Nephron progenitor cell (in vitro differentiated cells): Measurements from ENCODE around the gene STK35.
A peak's percentile ranks its signal among the peaks of the same experiment; 100 is the strongest.

Experiments
- DNase-seq: peaks from one replicate; pipeline ENCODE4 v3.0.0; 2021
- H3K27ac Mint-ChIP-seq: 2 replicates; pipeline ENCODE4 v1.8.0; 2021; ENCODE audit warnings: mild to moderate bottlenecking, moderate library complexity, mixed read lengths
- H3K27me3 Mint-ChIP-seq: 2 replicates; pipeline ENCODE4 v1.8.0; 2021; ENCODE audit warnings: mild to moderate bottlenecking, low read depth, mixed read lengths; ENCODE audit not compliant: poor library complexity
- H3K36me3 Mint-ChIP-seq: 2 replicates; pipeline ENCODE4 v1.8.0; 2021; ENCODE audit warnings: low read depth, mixed read lengths
- H3K4me1 Mint-ChIP-seq: 2 replicates; pipeline ENCODE4 v1.8.0; 2021; ENCODE audit warnings: mixed read lengths
- H3K4me3 Mint-ChIP-seq: 2 replicates; pipeline ENCODE4 v1.8.0; 2021; ENCODE audit warnings: mild to moderate bottlenecking, moderate library complexity, mixed read lengths
- H3K9me3 Mint-ChIP-seq: 2 replicates; pipeline ENCODE4 v1.8.0; 2021; ENCODE audit warnings: mild to moderate bottlenecking, moderate library complexity, mixed read lengths
- TF ChIP-seq, protein P1 (sequence below): fragments of 200-600 bp; sonication (generic); IDR thresholded peaks from 2 replicates; pipeline ENCODE4 v1.5.0; 2021; ENCODE audit warnings: antibody characterized with exemption

The STK35 gene

GRCh38 chr20:2065099-2065498 lies 36.5 kb upstream of the STK35 start:
- Mint-ChIP-seq H3K4me1 (no peaks in the 10 kb centered on the region), H3K9me3 (no peaks in the 10 kb centered on the region), H3K27ac (no peak overlapping the region), H3K27me3 (peaks cover 33% of the 10 kb centered on the region), H3K4me3 (no peak overlapping the region), H3K36me3 (no peaks in the 10 kb centered on the region)
- TF ChIP-seq, protein P1, sequence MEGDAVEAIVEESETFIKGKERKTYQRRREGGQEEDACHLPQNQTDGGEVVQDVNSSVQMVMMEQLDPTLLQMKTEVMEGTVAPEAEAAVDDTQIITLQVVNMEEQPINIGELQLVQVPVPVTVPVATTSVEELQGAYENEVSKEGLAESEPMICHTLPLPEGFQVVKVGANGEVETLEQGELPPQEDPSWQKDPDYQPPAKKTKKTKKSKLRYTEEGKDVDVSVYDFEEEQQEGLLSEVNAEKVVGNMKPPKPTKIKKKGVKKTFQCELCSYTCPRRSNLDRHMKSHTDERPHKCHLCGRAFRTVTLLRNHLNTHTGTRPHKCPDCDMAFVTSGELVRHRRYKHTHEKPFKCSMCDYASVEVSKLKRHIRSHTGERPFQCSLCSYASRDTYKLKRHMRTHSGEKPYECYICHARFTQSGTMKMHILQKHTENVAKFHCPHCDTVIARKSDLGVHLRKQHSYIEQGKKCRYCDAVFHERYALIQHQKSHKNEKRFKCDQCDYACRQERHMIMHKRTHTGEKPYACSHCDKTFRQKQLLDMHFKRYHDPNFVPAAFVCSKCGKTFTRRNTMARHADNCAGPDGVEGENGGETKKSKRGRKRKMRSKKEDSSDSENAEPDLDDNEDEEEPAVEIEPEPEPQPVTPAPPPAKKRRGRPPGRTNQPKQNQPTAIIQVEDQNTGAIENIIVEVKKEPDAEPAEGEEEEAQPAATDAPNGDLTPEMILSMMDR = no peak
- DNase-seq = no peak

GRCh38 chr20:2066461-2067122 lies 35.0 kb upstream of the STK35 start:
- no peak overlapping the region for H3K4me3 Mint-ChIP-seq
- no peak overlapping the region for H3K27ac Mint-ChIP-seq
- no peak for DNase-seq
- TF ChIP-seq, protein P1 = no peak
- no peaks in the 10 kb centered on the region for H3K9me3 Mint-ChIP-seq
- no peaks in the 10 kb centered on the region for H3K4me1 Mint-ChIP-seq
- H3K27me3 Mint-ChIP-seq = peaks cover 36% of the 10 kb centered on the region
- no peaks in the 10 kb centered on the region for H3K36me3 Mint-ChIP-seq

DNA sequence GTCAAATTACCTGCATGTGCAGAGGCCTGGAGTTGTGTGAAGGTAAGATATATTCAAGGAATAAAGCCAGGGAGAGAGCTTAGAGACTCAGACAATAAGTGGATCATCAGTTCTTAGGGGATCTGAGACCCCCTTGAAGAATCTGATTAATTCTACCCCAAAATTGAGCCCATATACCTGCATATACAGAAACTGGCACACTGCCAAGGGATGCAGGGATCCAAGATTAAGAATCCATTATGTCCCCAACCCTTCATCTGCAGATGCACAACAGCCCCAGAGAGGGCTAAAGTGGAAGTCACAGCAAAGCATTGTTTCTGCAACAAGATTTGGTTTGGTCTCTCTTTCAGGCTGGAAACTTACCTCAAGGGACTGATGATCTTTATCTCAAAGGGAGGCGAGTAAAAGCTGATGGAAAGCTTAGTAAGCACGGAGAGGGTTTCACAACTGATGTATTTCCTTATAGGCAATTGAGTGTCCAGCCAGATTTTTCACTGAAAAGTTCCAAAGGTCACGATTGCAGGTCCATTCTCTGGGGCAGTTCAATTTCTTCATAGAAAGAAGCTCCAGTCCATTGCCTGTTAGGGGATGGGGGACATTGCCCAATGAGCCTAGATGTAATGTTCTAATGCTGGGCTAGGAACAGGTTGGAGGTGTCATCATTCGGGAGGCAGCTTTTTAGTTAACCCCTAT lies 20.9 kb upstream of the STK35 start:
- peaks cover 31% of the 10 kb centered on the region for H3K27me3 Mint-ChIP-seq
- H3K4me1 Mint-ChIP-seq = no peaks in the 10 kb centered on the region
- H3K36me3 Mint-ChIP-seq = no peaks in the 10 kb centered on the region
- DNase-seq = no peak
- H3K27ac Mint-ChIP-seq = peak overlapping the region; percentile 24
- TF ChIP-seq, protein P1 = no peak
- peaks cover 3% of the 10 kb centered on the region for H3K9me3 Mint-ChIP-seq
- H3K4me3 Mint-ChIP-seq = no peak overlapping the region

GRCh38 chr20:2084703-2085102 lies 16.9 kb upstream of the STK35 start:
- Mint-ChIP-seq H3K4me1 (no peaks in the 10 kb centered on the region), H3K27ac (no peak overlapping the region), H3K36me3 (no peaks in the 10 kb centered on the region), H3K4me3 (no peak overlapping the region), H3K9me3 (peaks cover under 1% of the 10 kb centered on the region), H3K27me3 (peaks cover 47% of the 10 kb centered on the region)
- no peak for DNase-seq
- TF ChIP-seq, protein P1 = no peak

- Mint-ChIP-seq H3K27me3 (peaks cover 54% of the 10 kb centered on the region), H3K9me3 (no peaks in the 10 kb centered on the region), H3K36me3 (no peaks in the 10 kb centered on the region), H3K4me1 (no peaks in the 10 kb centered on the region), H3K27ac (no peak overlapping the region), H3K4me3 (no peak overlapping the region)
- TF ChIP-seq, protein P1 = no peak
- no peak for DNase-seq
Observed at GRCh38 chr20:2086177-2086979, 15.2 kb upstream of the STK35 start.
